Thoracic aorta (tissue), 2 donors: Measurements from ENCODE around the gene COP1. TPM values are rescaled to one million over a fixed set of nuclear protein-coding genes. Genes with fewer than 3 reads are reported as not detected.

ENCODE experiments used
- ATAC-seq: fragments of 150-250 bp; one replicate; pipeline ENCODE4 v1.8.0; 2017; ENCODE audit warnings: low read depth; ENCODE audit not compliant: insufficient number of reproducible peaks, low FRiP score
- DNase-seq: peaks from one replicate; pipeline ENCODE4 v3.0.0-alpha.2; 2020; ENCODE audit warnings: low spot score
- H3K27ac ChIP-seq, 2 donors: fragments of 200-600 bp; sonication (generic); 1 replicate in 1 of 2; 2 replicates in 1 of 2; pipeline ENCODE4 v1.5.1; 2016; ENCODE audit warnings: mild to moderate bottlenecking in 2 of 2, moderate library complexity in 2 of 2
- H3K27me3 ChIP-seq: fragments of 200-600 bp; sonication (generic); replicated peaks from 2 replicates; pipeline ENCODE4 v1.6.0; 2016; ENCODE audit warnings: mild to moderate bottlenecking; ENCODE audit not compliant: insufficient read depth
- H3K36me3 ChIP-seq: fragments of 200-600 bp; sonication (generic); one replicate; pipeline ENCODE4 v1.5.1; 2016
- H3K4me1 ChIP-seq, 2 donors: fragments of 200-600 bp; sonication (generic); 1 replicate in 1 of 2; 2 replicates in 1 of 2; pipeline versions ENCODE4 v1.5.1 to v1.6.0; 2016; ENCODE audit warnings: low read depth in 2 of 2, mild to moderate bottlenecking in 1 of 2; ENCODE audit not compliant: control insufficient read depth in 1 of 2
- H3K4me3 ChIP-seq: fragments of 200-600 bp; sonication (generic); 2 replicates; pipeline ENCODE4 v1.5.1; 2016; ENCODE audit warnings: mild to moderate bottlenecking
- H3K9me3 ChIP-seq: fragments of 200-600 bp; sonication (generic); 2 replicates; pipeline ENCODE4 v1.5.1; 2016
- CTCF ChIP-seq: fragments of 200-600 bp; sonication (generic); IDR thresholded peaks from one replicate; pipeline ENCODE4 v1.5.1; 2019; ENCODE audit warnings: antibody characterized with exemption
- total RNA-seq, 2 donors: library from RNA; depleted of rRNA; stranded (reverse); fragments of >200 nt; gene quantifications; one replicate each; pipeline versions ENCODE4 v1.1.0 to v1.2.3, GENCODE V29; 2016

The COP1 gene
- total RNA-seq, 2 donors from 2014 or later: 62.2 to 68.6 TPM

- H3K36me3 ChIP-seq: peaks cover 12% of the 10 kb centered on the region
- H3K4me1 ChIP-seq: peaks cover 25 to 26% of the 10 kb centered on the region in 2 donors
- no peak for DNase-seq
- ATAC-seq: no peak
- H3K27ac ChIP-seq: no peak overlapping the region
- TF ChIP-seq CTCF: no peak
- H3K9me3 ChIP-seq: peaks cover 11% of the 10 kb centered on the region
- no peaks in the 10 kb centered on the region for H3K27me3 ChIP-seq
- no peak overlapping the region for H3K4me3 ChIP-seq
These were observed 228.2 kb downstream of the COP1 start for GRCh38 chr1:175978926-175979325.

GRCh38 chr1:175978476-175978875 lies 228.6 kb downstream of the COP1 start:
- Histone ChIP-seq H3K36me3 (peaks cover 9% of the 10 kb centered on the region), H3K4me1 (peaks cover 25 to 26% of the 10 kb centered on the region in 2 donors), H3K4me3 (no peak overlapping the region), H3K27ac (no peak overlapping the region), H3K27me3 (no peaks in the 10 kb centered on the region), H3K9me3 (peaks cover 7% of the 10 kb centered on the region)
- DNase-seq: no peak
- ATAC-seq: no peak
- no peak for TF ChIP-seq CTCF

GRCh38 chr1:175976865-175977642 lies 230.0 kb downstream of the COP1 start:
- Histone ChIP-seq H3K4me1 (peaks cover 25 to 26% of the 10 kb centered on the region in 2 donors), H3K27me3 (no peaks in the 10 kb centered on the region), H3K9me3 (peaks cover 6% of the 10 kb centered on the region), H3K4me3 (no peak overlapping the region), H3K27ac (no peak overlapping the region), H3K36me3 (peaks cover 7% of the 10 kb centered on the region)
- no peak for TF ChIP-seq CTCF
- DNase-seq: no peak
- ATAC-seq: no peak

GRCh38 chr1:175969231-175969630 lies 237.9 kb downstream of the COP1 start:
- ATAC-seq (no peak), DNase-seq (no peak)
- Histone ChIP-seq H3K4me1 (peaks cover 3 to 8% of the 10 kb centered on the region in 2 donors), H3K4me3 (no peak overlapping the region), H3K27ac (no peak overlapping the region), H3K36me3 (peaks cover 2% of the 10 kb centered on the region), H3K27me3 (no peaks in the 10 kb centered on the region), H3K9me3 (no peaks in the 10 kb centered on the region)
- no peak for TF ChIP-seq CTCF

GRCh38 chr1:175968486-175969172 lies 238.5 kb downstream of the COP1 start:
- no peak for TF ChIP-seq CTCF
- DNase-seq: no peak

More at GRCh38 chr1:175968486-175969172, 238.5 kb downstream of the COP1 start:
- H3K9me3 ChIP-seq: no peaks in the 10 kb centered on the region
- peaks cover 3 to 8% of the 10 kb centered on the region in 2 donors for H3K4me1 ChIP-seq
- no peaks in the 10 kb centered on the region for H3K27me3 ChIP-seq
- peaks cover under 1% of the 10 kb centered on the region for H3K36me3 ChIP-seq
- H3K27ac ChIP-seq: no peak overlapping the region
- no peak overlapping the region for H3K4me3 ChIP-seq
- no peak for ATAC-seq
